OCI-LY7 (cell line): Measurements from ENCODE around the gene RMND5B. TPM values are rescaled to one million over a fixed set of nuclear protein-coding genes. Genes with fewer than 3 reads are reported as not detected.

Experiments
- BruUV-seq: library from RNA; stranded (reverse); fragments of 400-500 nt; replicated peaks from 2 replicates; lab custom pipeline; 2021; lab: Mats Ljungman, UMichigan
- CTCF ChIA-PET: fragments of 300-600 bp; sonication (Branson Sonifier 250); formaldehyde crosslinking; loops from one replicate; lab custom pipeline; 2022; ENCODE audit warnings: antibody characterized with exemption; ENCODE audit not compliant: unreplicated experiment; lab: Charles Lee
- POLR2A ChIA-PET: fragments of 300-600 bp; sonication (Branson Sonifier 250); formaldehyde crosslinking; loops from one replicate; lab custom pipeline; 2022; ENCODE audit warnings: antibody characterized with exemption; lab: Charles Lee
- DNase-seq: peaks from one replicate; pipeline ENCODE4 v3.0.0-alpha.2; 2015; ENCODE audit warnings: low spot score
- H2AFZ ChIP-seq: fragments of 200-600 bp; sonication (generic), shearing (Covaris generic); 2 replicates; pipeline ENCODE4 v1.6.1; 2014; ENCODE audit warnings: mild to moderate bottlenecking, antibody characterized with exemption, low read length, moderate library complexity
- H3K27ac ChIP-seq: fragments of 200-600 bp; sonication (generic); 2 replicates; pipeline ENCODE4 v1.5.1; 2014; ENCODE audit warnings: mixed run types, low read depth, mild to moderate bottlenecking, moderate library complexity, low read length, inconsistent platforms; ENCODE audit not compliant: poor library complexity, severe bottlenecking
- H3K36me3 ChIP-seq: fragments of 200-600 bp; sonication (generic); 2 replicates; pipeline ENCODE4 v1.6.1; 2014; ENCODE audit warnings: mild to moderate bottlenecking, antibody characterized with exemption, low read length, moderate library complexity, mixed read lengths; ENCODE audit not compliant: insufficient read depth
- H3K4me1 ChIP-seq: fragments of 200-600 bp; sonication (generic); 2 replicates; pipeline ENCODE4 v1.5.1; 2014; ENCODE audit warnings: mild to moderate bottlenecking, low read length; ENCODE audit not compliant: insufficient read depth, poor library complexity, severe bottlenecking
- H3K4me2 ChIP-seq: fragments of 200-600 bp; sonication (generic); 2 replicates; pipeline ENCODE4 v1.6.1; 2014; ENCODE audit warnings: mild to moderate bottlenecking, low read length
- H3K4me3 ChIP-seq: fragments of 200-600 bp; sonication (generic); 2 replicates; pipeline ENCODE4 v1.5.1; 2014; ENCODE audit warnings: mild to moderate bottlenecking, low read depth, low read length; ENCODE audit not compliant: poor library complexity, severe bottlenecking
- H3K79me2 ChIP-seq: fragments of 200-600 bp; sonication (generic); 2 replicates; pipeline ENCODE4 v1.6.1; 2016; ENCODE audit warnings: low read depth, mild to moderate bottlenecking, low read length, moderate library complexity, mixed read lengths; ENCODE audit not compliant: insufficient read depth
- H3K9me2 ChIP-seq: fragments of 200-600 bp; sonication (generic); 2 replicates; pipeline ENCODE4 v1.6.1; 2016; ENCODE audit warnings: mild to moderate bottlenecking, low read length, mixed read lengths; ENCODE audit not compliant: insufficient read depth
- H3K9me3 ChIP-seq: fragments of 200-600 bp; sonication (generic); 2 replicates; pipeline ENCODE4 v1.6.1; 2014; ENCODE audit warnings: mild to moderate bottlenecking, mixed run types, low read length, mixed read lengths
- H4K20me1 ChIP-seq: fragments of 200-600 bp; sonication (generic); 2 replicates; pipeline ENCODE4 v1.6.1; 2014; ENCODE audit warnings: mild to moderate bottlenecking, antibody characterized with exemption, low read length, moderate library complexity, mixed read lengths; ENCODE audit not compliant: insufficient read depth
- EZH2phosphoT487 ChIP-seq: fragments of 200-600 bp; sonication (generic); IDR thresholded peaks from 2 replicates; pipeline ENCODE4 v1.6.1; 2018; ENCODE audit warnings: low read depth, borderline replicate concordance, mild to moderate bottlenecking, mixed run types, antibody characterized with exemption, low read length, moderate library complexity, mixed read lengths
- intact Hi-C: fragments of 100-400 bp; cut with micrococcal nuclease; formaldehyde crosslinking; loops from one replicate; pipeline ENCODE4 v1.10.0; 2022; ENCODE audit not compliant: unreplicated experiment
- total RNA-seq, 2 experiments: library from RNA; depleted of rRNA in 1 of 2; stranded (reverse); fragments of >200 nt in 1 of 2; shearing (Covaris generic) in 1 of 2; gene quantifications; 2 replicates each; pipeline ENCODE4 v1.2.3, GENCODE V29; 2014 to 2022
- TF ChIP-seq, protein P1 (sequence below): fragments of 200-600 bp; sonication (generic); conservative IDR thresholded peaks from 2 replicates; pipeline ENCODE4 v1.5.1; 2014; ENCODE audit warnings: mild to moderate bottlenecking, antibody characterized with exemption, low read length, moderate library complexity, mixed read lengths

The RMND5B gene
- total RNA-seq, 2 experiments from 2014 or later = 63.2 to 68.3 TPM

DNA sequence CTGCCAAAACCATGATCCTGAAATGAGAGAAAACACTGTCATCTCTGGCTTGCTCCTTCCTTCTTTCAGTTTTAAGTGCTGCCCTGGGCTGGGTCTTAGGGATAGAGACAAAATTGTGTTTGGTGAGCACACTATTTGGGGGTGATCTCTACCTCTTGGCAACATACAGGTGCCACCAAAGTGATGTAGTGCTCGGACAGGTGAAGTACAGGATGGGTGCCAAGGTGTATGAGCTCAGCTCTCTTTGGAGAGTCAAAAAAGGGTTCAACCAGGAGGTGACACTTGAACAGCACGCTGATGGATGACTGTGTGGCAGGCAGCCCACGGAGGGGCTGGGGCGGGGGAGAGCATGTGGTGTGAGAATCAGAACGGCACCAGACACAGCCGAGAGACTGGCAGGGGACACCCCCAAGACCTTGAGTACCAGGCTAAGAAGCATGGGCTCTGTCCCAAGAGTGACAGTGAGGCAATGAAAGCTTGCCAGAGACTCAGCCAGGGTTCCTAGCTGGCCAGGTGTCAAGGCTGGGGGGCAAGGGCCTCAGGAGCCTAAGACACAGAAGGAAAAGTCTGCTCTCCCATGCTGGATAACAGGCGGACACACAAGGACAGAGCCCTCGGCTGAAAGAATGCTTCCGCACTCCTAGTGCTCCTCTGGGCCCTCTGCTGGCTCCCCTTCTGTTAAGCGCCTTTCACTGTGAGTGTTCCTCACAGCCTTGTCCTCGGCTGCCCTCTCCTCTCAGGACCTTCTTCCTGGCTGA lies 20.3 kb downstream of the RMND5B start:
- no peak overlapping the region for H3K27ac ChIP-seq

DNA sequence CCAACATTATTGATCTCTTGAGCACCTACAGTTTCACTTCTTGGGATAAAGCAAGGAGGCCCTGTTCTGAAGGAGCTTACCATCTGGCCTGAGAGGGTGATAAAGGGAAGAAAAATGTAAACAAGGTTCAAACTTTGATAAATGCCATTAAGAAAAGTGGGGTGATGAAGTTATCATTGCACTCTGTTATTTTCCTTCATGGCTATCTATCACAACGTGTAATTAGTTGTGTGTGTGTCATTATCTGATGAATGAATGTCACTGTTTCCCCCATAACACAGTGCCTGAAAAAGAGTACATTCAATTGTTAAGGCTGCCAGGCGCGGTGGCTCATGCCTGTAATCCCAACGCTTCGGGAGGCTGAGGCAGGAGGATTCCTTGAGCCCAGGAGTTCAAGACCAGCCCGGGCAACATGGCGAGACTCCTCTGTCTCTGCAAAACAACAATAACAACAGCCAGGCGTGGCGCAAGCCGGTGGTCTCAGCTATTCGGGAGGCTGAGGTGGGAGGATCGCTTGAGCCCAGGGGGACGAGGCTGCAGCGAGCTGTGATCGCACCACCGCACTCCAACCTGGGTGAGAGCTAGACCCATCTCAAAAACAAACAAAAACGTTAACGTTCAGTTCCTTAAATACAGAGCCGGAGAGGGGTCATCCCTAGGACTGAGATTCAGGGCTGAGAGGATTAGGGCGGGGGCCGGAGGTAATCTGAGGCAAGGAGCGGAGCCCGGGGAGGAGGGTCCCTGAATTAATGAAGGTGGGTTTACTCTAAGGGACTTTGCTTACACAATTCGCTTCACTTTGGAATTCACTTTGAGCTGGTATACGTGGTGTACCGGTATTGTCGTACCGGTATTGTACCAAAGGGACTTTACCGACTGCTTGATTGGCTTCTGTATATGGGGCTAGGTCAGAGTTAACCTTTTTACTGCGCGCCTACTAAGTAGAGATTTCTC lies 22.0 kb downstream of the RMND5B start:
- H4K20me1 ChIP-seq = no peaks in the 10 kb centered on the region
- peak overlapping the region; percentile 85 for H3K4me3 ChIP-seq
- peaks cover 18% of the 10 kb centered on the region for H3K79me2 ChIP-seq
- no peak for DNase-seq
- H3K36me3 ChIP-seq = peaks cover 54% of the 10 kb centered on the region
- peak overlapping the region; percentile 19 for H3K27ac ChIP-seq
- no peak overlapping the region; the same call in 1 of the 2 replicates for H2AFZ ChIP-seq
- ChIA-PET POLR2A (interaction anchor here (0.8 to 2.8 kb wide), 6 partner anchors 10 to 84 kb away, joined by 3 to 14 read pairs (median 6); no protein-coding TSS in a partner anchor), CTCF (interaction anchor here (0.5 to 1.6 kb wide), 4 partner anchors 25 to 84 kb away, joined by 3 to 11 read pairs (median 6); no protein-coding TSS in a partner anchor)
- peak overlapping the region; percentile 88 for H3K4me2 ChIP-seq
- H3K9me2 ChIP-seq = no peaks in the 10 kb centered on the region
- TF ChIP-seq, protein P1, sequence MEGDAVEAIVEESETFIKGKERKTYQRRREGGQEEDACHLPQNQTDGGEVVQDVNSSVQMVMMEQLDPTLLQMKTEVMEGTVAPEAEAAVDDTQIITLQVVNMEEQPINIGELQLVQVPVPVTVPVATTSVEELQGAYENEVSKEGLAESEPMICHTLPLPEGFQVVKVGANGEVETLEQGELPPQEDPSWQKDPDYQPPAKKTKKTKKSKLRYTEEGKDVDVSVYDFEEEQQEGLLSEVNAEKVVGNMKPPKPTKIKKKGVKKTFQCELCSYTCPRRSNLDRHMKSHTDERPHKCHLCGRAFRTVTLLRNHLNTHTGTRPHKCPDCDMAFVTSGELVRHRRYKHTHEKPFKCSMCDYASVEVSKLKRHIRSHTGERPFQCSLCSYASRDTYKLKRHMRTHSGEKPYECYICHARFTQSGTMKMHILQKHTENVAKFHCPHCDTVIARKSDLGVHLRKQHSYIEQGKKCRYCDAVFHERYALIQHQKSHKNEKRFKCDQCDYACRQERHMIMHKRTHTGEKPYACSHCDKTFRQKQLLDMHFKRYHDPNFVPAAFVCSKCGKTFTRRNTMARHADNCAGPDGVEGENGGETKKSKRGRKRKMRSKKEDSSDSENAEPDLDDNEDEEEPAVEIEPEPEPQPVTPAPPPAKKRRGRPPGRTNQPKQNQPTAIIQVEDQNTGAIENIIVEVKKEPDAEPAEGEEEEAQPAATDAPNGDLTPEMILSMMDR = no peak
- TF ChIP-seq EZH2phosphoT487 = no peak
- intact Hi-C loops = no loop called here
- peaks cover 42% of the 10 kb centered on the region for H3K4me1 ChIP-seq
- H3K9me3 ChIP-seq = no peaks in the 10 kb centered on the region
- BruUV-seq = no TSS peak

More for the DNA sequence above, 20.3 kb downstream of the RMND5B start:
- peaks cover 18% of the 10 kb centered on the region for H3K79me2 ChIP-seq
- intact Hi-C loops = no loop called here
- BruUV-seq = no TSS peak
- no peak overlapping the region for H2AFZ ChIP-seq
- no peaks in the 10 kb centered on the region for H4K20me1 ChIP-seq
- POLR2A ChIA-PET = no interaction called here
- peaks cover 42% of the 10 kb centered on the region for H3K4me1 ChIP-seq
- peak overlapping the region; percentile 88; the same call in 1 of the 2 replicates for H3K4me2 ChIP-seq
- peaks cover 70% of the 10 kb centered on the region for H3K36me3 ChIP-seq
- no peaks in the 10 kb centered on the region for H3K9me2 ChIP-seq
- TF ChIP-seq EZH2phosphoT487 = no peak
- TF ChIP-seq, protein P1 = peak; percentile 40
- H3K4me3 ChIP-seq = peak overlapping the region; percentile 85
- H3K9me3 ChIP-seq = no peaks in the 10 kb centered on the region
- CTCF ChIA-PET = interaction anchor here (0.6 kb wide), 1 partner anchor 611 kb away, joined by 3 read pairs; no protein-coding TSS in a partner anchor
- DNase-seq = no peak
